CD4-positive, alpha-beta T cell treated with Interleukin-15 for 4 hours (primary cell): Measurements from ENCODE around the gene SSBP2.
A peak's percentile ranks its signal among the peaks of the same experiment; 100 is the strongest.

Source experiments
- DNase-seq: peaks from one replicate; pipeline ENCODE4 v3.0.0-alpha.2; 2020; ENCODE audit warnings: low spot score

SSBP2 gene

DNA sequence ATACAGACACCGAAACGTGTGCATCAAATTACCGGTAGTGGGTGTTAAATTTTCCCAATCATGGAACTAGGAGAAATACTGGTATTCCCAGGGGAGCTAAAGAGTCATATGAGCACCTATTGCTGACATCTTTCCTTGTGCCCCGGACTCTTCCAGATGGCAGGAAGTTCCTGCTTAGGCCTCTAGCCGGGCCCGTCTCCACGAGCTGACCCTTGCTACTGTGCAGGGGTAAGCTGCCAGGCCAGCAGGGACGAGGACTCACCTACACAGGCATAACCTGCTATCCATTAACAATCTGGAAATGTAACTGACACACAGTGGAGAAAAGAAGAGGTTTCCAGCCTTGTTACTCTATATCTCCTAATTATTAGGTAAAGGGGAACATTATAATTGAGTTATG lies 16.2 kb upstream of the SSBP2 start:
- DNase-seq: no peak

DNA sequence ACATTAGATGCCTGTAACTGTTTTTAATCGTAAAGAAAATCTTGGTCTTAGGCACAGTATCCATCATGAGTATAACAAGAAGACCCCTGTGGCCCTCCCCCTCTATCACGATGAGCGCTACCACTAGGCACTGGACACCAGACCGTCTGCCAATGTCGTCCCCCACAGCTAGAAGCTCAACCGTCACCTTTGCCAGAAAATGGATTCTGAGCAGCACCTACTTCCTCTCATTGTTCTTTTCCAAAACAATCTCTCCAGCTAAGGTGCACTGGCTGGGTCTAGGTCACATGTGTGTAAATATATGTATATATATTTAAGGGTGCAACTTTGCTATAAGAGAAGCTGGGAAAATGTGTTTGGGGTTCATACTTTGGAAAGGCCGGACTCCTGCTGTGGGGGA lies 15.7 kb upstream of the SSBP2 start:
- no peak for DNase-seq

DNA sequence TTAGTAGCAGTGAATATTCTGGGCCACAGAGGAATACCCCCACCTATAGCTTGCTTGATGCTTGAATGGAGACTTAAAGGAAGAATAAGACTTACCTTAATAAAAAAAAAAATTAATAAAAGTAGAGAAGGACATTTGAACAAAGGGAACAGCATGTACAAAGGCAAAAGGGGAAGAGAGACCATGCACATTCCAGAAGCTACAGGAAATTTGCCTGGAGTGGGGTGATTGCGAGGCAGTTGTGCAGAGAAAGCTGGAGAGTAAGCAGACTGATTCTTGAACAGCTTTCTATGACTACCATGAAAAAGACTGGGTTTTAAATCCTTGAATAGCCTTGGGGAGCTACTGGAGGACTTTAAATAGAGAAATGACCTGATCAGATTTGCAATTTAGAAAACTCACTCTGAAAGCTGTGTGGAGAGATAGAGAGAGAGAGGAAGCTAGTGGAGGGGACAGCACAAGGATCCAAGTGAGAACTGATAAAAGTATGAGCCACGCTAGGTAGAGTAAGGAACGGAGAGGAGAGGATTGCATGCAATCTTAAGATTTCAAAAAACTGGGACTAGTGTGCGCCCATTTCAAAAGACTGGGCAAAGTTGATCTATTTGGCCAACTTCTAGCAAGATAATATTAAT lies 12.5 kb upstream of the SSBP2 start:
- no peak for DNase-seq

DNA sequence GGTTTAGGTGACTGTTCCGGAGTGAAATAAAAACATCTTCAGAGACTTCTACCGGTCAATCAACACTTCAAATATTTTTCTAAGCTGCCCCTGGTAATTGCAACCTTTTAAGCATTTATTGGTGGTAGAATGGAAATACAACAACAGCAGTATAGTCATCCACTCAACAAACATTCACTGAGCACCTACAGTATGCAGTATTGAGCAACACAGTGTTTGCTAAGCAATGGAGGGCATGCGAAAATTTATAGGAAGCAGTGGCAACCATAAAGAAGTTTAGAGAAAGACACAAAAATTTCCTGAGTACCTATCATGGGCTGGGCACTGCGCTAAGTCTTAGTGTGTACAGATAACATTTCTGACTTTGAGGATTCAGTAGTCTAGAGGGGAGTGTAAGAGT lies 12.0 kb upstream of the SSBP2 start:
- no peak for DNase-seq

DNA sequence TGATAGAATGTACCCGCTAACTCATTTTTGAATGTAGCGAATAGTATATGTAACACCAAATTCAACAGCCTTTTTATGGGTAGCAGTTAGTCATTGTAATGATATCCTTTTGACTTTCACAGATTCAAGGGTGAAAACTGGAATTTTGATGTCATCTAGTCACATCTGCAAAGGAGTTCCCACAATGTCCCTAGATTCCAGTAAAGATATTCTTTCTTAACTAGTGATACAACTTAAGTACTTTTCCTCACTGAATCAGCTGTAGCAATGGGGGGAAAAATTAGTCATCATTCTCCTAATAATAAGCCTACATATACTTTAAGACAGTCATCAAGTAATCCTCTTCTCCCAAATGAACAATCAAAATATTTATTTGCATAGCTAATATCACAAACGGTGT lies 11.5 kb upstream of the SSBP2 start:
- DNase-seq: no peak

DNA sequence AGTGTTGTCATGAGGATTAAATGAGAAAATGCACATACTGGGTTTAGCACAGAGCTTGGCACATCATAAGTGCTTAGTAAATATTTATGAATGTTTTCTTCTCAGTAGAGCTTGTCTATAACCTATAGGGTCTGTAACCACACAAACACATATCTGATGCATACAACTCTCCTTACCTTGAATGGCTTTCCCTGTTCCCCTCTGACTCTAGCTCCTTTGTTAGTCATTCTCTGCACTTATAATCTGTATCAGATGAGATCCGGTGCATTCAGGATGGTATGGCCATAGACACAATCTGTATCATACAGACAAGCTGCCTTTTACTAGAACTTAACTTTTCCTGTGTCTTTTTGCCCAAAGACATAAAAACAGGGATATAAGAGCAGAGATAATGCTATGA lies 11.1 kb upstream of the SSBP2 start:
- no peak for DNase-seq

DNA sequence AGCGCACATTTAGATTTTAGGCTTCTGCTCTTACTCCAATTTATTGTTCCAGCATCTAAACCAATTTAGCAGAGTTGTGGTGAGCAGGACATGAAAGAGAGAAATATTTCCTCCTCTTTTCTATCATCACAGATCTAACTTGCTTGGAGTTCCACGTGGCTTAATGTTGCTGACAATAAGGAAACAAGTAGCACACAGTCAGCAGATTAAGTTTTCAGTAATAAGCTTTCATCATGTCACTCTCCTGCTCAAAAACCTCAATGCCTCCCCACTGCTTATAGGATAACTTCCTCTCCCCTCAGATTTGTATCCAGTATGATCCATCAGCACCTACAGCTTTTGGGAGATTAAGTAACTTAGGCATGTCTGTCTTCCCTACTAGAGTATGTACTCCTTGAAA lies 10.4 kb upstream of the SSBP2 start:
- DNase-seq: no peak

DNA sequence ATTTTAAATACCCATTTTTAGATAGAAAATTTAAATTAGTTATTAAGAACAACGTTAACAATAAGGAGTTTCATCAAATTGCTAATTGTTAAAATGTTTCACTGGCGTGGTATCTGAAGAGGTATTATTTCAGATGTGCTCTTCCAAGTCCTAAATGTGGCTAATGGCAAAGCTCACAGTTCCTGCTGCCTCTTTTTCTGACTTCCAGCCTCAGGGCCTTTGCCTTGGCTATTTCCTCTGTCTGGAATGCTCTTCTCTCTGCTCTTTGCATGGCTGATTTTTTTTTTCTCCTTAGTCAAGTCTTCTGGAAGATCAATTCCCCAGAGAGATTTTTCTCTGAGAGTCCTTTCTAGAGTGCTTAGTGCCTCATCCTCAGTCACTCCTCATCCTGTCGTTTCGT lies 9.6 kb upstream of the SSBP2 start:
- no peak for DNase-seq

DNA sequence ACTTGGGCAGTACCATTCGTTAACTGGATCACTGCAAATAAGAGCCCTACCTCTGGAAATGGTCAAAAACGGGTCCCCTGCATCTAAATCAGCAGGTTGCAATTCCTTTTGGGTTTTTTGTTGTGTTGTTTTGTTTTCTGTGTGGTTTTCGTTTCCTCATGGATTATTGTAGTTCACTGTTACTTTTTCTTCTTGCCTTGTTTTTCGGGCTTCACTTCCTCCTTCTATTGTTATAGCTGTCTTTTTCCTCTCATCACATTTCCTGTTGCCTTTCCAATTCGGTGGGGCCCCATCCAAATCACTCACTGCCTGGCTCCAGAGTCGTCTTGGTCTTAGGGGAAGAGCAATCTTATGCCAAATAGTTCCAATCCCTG lies 8.7 kb upstream of the SSBP2 start:
- no peak for DNase-seq

DNA sequence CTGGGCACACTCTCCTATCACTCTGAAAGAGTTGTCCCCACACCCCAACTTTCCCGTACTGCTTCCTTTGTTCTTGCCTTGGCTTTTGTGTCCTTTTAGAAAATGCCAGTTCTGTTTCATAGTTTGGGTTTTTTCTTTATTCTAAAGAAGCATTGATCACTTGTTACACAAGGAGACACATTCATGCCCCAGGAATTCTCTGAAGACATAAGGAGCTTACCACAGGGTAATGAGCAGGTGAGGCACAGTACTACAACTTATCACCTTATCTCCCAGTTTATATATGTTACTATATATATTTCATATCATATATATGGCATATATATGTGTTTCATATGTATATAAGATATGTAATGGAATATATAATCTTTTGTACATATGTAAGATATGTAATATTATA lies 6.5 kb upstream of the SSBP2 start:
- DNase-seq: no peak

DNA sequence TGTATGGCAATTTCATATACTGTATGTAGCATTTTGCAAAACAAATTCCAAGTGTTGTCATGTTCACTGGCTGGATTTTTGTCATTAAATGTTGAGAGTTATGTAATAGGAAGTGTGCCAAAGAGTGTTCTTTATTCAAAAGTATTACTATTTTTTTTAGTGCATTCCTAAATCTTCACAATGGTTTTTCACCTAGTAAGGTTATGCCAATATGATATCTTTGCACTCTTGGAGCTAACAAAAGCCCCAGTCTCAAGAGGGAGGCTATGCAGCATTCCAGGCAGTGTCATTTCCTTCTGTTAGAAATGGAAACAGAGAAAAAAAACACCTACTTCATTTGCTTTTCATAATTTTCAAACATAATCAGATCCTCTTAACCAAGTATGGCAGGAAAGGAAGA lies 5.1 kb upstream of the SSBP2 start:
- no peak for DNase-seq

DNA sequence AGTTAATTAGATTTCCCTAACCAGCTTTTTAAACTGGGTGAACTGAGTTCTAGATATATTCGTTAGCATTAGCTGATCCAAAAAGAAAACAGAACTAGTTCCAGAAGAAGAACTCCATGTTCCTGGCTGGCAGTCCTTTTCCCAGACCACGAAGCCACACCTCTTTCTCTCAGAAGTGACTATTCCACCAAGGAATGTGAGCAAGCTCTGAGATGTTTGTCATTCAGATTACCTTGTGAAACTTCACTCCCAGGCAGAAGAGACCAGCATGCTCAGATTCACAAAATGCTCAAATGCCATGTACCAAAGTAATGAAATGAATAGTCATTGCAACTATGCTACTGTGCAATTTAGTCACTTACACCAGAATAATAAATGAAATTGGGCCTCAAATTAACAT lies 4.4 kb upstream of the SSBP2 start:
- DNase-seq: no peak

DNA sequence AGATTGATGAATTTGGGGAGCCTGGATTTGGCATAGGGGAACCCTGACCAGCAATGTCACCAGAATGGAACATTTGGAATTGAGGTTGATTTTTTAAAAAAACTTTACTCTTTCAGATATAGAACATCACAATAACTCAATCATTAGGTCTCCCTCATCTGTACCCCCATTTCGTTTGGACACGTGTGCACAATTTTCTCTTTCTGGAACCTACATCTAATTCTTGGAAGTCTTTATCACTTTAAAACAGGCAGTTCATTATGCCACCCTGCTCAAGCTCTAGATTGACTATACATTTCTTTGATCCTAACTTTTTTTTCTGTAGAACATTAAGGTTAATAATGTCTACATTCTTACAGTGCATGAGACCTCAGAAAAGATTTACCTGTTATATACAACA lies 3.7 kb upstream of the SSBP2 start:
- no peak for DNase-seq

DNA sequence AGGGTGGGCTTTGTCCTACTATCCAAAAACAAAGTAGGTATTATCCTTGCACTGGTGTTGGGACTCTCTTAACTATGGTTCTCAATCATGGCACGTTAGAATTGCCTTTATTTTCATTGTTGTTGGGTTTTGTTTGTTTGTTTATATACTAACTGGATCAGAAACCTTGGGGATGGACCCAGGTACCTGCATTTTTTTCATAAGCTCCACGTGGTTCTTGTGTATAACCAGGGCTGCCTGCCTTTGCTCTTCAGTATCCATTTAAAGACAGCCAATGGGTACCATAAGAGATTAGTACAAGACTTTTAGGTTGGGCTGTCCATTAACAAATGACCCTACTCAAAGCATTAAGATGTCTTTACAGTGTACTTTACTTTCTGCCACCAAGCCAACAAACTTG lies 2.5 kb upstream of the SSBP2 start:
- no peak for DNase-seq

DNA sequence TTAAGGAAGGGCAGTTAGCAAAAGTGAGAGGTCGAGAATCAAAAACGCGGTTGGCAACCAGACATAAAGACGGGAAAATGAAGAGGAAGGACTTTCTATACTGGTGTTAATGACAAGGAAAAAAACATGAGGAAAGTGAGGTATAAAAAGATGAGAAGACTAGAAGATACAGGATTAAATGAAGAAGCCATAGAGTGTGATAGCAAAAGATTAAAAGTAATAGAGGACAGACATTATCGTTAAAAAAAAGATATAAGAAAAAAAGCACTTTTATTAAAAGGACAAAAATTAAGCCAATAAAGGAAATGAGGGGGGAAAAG lies 1.7 kb upstream of the SSBP2 start:
- DNase-seq: no peak

DNA sequence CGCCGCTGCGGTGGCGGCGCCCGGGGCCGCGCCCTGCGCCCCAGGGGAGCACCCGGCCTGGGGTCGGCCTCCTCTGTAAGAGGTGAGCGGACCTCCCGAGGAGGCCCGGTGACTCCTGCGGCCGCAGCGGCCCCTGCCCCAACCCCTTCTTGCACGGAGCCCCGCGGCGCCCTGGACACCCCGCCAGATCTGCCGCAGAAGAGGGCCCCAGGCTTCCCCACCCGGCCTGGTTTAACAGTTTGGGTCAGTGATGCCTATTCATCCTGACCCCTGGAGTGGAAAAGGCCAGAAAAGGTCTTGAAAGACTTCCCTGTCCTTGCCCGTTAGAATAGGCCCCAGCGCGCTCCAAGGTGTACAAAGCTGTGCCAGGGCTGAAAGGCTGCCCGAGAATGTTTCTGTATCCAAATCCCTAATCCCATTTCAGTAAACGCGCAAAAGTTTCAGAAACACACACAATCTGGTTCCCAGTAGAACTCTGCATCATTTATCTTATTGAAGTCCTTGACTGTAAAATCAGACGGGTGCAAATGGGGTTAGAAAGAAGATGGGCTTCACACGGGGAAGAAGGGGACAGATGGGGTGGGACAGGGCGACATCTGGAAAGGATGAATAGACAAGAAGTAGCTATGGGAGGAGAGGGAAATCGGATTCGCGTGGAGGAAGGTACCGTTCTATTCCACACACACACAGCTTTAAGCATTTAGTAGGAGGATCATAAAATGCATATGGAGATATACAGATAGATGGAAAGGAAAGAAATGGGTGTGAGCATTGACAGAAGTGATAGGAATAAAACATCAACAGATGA lies 1.1 kb upstream of the SSBP2 start:
- DNase-seq: peak; percentile 6

DNA sequence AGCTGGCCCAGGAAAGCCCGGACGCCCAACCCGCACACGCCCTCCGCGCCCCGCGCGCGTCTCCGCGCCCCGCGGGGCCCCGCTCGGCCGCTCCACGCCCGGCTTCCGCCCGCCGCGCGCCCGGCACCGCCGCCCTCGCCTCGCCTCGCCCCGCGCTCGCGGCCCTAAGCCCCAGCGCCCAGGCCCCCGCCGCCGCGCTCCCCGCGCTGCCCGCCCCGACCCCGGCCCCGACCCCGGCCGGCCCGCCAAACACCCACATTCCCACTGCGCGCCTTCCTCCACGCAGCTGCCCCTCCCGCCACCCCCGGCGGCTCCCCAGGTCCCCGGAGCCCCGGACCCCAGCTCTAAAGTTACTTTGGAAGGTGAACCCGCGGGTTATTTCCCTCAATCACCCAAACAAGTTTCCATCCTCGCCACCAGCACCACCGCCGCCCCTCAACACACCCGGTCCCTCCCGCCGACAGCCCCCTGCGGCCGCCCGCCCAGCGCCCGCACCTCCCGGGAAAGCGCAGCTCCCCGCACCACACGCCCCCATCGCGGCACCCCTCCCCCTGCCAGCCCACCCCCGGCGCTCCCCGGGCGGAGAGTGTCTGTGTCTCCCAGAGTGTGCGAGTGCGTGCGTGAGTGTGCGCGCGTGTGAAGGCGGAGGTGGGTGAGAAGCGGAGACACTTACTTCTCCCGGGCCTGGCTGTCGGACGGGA lies 439 bp downstream of the SSBP2 start:
- peak; percentile 3 for DNase-seq

DNA sequence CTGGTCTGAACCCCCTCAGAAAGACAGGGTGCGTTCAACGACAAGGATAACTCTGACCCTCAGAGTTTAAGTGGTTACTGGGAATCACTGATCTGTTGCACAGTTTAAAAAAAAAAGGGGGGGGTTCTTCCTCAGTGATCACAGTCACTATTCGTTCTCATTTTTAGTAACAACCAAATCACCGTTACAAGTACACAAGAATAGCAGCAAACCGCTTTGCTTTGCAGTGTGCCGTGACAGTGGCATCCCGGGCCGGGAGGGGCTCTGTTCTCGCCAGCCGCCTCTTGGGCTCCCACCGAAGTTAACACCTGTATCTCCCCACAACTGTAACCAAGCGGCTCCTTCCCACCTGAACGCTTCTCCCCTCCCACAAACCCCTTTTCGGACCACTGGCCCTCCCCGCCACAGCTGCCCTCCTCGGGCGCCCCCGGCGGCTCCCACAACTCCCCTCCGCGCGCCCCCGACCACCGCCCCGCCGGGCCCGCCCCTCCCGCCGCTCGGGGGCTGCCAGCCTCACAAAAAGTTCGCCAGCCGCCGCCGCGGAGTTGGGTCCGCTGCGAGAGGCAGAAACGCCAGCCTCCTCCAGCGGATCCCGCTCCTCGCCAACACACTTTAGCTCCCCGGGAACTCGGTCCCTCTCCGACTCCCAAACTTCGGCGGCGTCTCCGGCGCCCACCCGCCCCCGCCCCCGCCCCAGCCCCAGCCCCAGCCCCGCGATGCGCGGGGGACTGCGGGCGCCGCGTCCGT lies 1.2 kb downstream of the SSBP2 start:
- peak; percentile 38 for DNase-seq

DNA sequence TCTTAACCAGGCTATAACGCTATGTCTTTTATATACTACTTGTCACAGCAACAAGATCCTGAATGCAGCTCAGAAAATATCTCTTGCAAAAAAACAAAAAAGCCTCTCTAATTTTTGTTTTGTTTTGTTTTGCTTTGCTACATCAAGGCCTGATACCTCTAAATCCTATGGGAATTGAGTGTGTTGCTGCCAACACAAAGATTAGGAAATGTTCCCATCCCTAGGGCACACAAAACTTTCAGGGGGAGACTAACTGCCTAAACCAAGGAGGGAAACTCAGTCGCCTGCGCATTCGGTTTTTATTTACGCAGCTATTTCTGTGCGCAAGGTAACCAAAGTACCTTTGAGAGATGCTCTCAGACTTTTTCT lies 1.7 kb downstream of the SSBP2 start:
- no peak for DNase-seq

DNA sequence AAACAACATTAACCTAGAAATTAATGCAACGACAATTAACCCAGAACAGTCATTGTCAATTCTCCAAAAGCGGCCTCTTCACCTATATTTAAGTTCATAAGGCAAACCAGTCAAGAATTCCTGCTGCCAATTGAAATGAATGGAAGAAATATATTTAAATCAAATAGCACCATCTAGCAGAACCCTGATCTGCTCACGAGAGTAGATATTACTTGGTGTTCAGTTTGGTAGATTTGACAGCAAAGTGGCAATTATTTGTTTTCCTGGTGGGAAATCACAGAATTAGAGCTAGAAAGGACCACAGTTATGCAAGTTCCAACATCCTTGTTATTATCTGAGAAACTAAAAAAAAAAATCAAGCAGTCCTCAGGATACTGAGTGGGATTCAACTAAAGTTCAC lies 2.3 kb downstream of the SSBP2 start:
- DNase-seq: no peak

DNA sequence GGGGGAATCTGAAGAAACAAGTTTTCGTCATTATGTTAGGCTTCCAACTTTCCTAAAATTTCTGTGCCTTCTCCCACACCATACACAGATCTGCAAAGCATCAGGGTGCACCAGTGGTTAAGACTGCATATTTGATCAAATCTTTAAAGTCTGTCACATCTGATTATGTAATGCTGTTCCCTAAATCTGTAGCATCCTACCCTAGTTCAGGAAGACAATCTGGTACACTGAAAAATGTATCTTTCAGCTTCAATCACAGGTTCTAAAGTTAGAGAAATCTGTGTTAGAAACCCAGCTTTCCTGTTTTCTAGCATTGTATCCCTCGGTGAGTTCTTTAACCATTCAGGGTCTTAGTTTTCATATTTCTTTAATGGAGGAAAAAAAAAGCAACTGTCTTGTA lies 3.9 kb downstream of the SSBP2 start:
- no peak for DNase-seq

DNA sequence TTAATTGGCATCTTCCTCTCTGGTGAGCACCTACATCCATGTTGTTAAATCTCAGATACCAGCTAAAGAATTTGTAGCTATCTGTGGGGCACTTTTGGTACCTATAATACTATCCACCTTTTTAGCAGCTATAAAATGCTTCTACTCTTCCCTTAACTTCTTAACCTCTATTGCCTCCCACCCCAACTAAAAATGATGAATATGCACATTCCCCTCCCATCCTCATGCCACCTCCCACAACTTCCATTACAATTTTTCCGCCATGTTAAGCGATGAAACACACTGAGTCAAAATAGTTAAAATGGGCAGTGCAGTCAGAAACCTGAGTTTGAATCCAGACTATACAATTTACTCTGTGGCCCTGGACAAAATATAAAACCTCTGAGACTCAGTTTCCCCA lies 10.1 kb downstream of the SSBP2 start:
- no peak for DNase-seq

DNA sequence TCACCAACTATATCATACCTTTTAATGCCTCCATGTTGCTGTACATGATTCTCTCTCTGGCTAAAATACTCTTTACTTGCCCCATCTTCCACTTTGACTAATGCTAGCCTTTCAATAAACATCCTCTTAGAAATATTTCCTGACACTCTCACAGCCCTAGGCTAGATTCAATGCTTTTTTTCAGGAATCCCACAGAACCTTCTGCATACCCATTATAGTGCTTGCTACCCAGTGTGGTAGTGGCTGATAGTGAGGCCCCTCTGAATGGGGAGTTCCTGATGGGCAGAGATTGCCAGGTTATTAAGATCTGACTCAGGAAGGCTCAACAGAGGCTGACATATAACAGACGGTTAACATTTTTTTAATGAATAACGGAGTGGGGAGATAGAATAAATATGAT lies 11.6 kb downstream of the SSBP2 start:
- DNase-seq: no peak
